GM19468 (cell line): ENCODE results near the gene ZDHHC11B.
"Not testable (repeated sequence)": the region's sequence is repeated elsewhere in the genome, so short reads cannot be mapped to it uniquely, and the experiment has no call there.

Source experiments
- ATAC-seq: cut with Tn5 transposase; IDR thresholded peaks from one replicate; pipeline ENCODE4 v1.9.1; 2021; ENCODE audit warnings: mild to moderate bottlenecking, moderate library complexity, moderate number of reproducible peaks; ENCODE audit not compliant: unreplicated experiment; ENCODE audit errors: extremely low read depth

The ZDHHC11B gene, protein sequence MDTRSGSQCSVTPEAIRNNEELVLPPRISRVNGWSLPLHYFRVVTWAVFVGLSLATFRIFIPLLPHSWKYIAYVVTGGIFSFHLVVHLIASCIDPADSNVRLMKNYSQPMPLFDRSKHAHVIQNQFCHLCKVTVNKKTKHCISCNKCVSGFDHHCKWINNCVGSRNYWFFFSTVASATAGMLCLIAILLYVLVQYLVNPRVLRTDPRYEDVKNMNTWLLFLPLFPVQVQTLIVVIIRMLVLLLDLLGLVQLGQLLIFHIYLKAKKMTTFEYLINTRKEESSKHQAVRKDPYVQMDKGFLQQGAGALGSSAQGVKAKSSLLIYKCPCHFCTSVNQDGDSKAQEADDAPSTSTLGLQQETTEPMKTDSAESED

DNA sequence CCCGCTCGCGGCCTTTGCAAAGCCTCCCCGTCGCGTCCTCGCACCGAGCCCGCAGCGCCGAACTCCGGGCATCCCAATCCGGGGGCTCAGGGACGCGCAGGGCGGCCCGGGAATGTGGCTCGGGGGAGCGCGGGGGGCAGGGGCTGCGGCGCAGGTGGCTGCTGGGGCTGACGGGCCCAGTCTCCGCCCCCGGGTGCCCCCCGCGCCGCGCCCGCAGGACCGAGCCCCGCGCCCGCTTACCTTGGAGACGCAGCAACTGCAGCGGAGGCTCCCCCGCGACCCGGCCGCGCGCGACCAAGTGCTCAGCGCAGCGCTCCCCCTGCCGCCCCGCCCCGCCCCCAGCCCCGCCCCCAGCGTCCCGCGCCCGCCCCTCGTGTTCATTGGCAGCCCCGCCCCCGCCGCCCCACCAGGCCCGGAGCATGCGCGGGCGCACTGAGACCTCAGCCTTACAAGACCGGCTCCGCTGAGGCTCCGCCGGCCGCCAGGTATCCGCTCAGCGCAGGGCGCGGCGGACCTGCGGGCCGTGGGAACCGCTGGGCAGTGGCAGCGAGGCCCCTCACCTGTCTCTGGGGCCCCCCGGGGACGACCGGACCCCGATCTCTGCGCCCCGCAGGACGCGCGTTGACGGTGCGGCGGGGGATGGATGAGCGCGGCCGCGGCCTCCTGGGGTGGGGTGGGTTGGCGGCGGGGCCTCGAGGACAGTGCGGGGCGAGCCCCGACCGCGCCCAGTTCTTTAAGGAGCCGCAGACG is at the start of gene ZDHHC11B:
Gene ZDHHC11B, minus strand, starts transcription at position 302 of the 750 bp plus-strand sequence. CDS start 17,810 bp downstream, outside the sequence.
- peak; percentile 40 for ATAC-seq

DNA sequence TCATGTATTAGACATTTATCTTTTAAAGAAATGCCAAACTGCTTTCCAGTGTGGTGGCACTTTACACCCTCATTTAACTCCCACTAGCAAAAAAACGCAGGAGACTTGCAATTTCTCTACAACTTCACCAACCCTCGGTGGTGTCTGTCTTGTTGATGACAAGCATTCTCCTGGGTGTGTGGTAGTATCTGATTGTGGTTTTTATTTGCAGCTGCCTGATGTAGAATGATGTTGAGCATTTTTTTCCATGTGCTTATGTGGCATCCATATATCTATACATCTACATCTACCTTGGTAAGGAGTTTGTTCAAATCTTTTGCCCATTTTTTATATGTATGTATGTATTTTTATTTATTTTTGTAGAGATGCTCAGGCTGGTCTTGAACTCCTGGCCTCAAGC is 49.5 kb upstream of the ZDHHC11B start:
- not testable (repeated sequence) for ATAC-seq

DNA sequence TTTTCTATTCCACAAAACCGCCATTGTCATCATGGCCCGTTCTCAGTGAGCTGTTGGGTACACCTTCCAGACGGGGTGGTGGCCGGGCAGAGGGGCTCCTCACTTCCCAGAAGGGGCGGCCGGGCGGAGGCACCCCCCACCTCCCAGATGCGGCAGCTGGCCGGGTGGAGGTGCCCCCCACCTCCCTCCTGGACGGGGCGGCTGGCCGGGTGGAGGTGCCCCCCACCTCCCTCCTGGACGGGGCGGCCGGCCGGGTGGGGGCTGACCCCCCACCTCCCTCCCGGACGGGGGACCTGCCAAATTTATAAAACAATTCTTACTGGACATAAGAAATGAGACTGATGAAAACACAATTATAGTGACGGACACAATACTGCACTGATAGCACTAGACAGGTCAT is 43.7 kb upstream of the ZDHHC11B start:
- ATAC-seq: not testable (repeated sequence)

DNA sequence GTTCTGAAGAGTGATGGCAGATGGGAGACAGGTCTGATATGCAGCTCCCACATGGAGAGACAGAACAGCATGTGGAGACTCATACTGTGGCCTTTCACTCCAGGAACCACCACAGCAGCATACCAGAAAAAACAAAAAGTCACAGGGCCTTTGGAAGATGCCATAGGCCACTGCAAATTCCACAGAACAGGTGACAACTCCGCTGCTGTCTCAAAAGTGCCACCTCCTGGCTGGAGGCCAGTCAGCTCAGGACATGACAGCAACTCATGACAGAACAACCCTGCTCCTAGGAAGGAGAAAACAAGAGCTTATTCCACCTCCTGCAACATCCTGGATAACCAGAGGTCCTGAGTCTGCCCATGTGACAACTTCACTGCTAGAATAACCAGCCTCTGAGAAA is 41.0 kb upstream of the ZDHHC11B start:
- ATAC-seq: not testable (repeated sequence)

DNA sequence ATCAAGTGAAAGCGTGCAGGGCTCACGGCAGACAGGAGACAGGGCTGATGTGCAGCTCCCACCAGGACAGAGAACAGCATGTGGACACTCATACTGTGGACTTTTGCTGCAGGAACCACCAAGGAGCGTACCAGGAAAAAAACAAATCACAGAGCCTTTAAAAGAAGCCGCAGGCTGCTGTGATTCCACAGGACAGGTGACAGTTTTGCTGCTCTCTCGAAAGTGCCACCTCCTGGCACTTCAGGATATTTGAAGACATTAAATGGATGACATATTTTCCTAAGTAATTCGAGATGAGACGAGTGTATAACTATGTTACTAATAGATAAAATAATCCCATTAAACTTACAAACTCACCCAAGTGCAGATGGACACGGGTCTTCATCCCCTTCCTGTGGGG is 37.0 kb upstream of the ZDHHC11B start:
- no peak for ATAC-seq

DNA sequence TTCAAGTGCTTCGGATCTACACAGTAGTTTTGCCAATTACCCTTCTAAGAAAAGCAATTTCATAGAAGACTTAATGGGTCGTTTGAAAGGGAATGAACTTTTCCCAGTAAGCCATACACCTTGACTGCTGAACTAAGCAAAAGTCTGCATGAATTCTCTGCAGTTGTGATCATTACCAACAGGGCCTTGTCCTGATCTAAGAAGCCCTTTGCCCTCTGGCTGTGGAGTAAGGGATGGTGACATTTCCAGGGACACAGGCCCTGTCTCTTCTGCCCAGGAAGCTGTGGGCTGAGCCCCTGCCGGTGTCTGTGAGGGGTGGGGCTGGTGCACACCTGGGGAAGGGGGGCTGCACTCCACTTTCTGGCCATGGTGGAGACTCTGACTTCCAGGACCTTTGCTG is 35.7 kb upstream of the ZDHHC11B start:
- no peak for ATAC-seq

DNA sequence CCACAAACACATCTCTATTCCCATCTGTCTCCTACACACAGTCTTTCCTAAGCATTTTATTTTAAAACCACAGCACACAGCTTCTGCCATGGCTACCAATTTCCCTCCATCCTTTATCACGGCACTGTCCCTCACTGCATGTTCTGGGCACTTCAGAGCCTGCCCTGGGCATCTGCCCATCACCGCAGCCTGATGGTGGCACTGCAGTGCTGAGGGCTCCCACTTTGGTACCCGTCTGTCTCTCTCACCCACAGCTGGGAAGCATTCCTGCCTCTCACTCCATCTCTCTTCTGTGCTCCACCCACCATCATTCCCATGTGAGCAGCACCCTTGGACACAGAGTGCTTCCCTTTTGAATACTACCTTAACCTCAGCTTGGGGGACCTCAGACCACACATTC is 34.5 kb upstream of the ZDHHC11B start:
- no peak for ATAC-seq

DNA sequence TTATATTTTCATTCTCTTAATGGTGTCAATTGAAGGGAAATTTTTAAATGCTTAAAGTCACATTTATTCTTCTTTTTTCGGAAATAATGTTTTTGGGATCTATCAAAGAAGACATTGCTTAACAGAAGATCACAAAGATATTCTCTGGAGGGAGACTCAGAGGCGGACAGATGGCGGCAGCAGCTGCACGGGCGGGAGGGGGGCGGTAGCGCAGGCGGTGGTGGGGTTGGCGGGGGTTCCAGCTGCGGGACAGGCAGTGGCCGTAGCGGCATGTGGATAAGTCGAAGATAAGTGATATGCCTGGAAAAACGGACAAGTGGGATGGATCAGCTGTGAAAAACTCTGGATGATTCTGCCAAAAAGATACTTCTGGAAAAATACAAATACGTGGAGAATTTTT is 31.6 kb upstream of the ZDHHC11B start:
- no peak for ATAC-seq

DNA sequence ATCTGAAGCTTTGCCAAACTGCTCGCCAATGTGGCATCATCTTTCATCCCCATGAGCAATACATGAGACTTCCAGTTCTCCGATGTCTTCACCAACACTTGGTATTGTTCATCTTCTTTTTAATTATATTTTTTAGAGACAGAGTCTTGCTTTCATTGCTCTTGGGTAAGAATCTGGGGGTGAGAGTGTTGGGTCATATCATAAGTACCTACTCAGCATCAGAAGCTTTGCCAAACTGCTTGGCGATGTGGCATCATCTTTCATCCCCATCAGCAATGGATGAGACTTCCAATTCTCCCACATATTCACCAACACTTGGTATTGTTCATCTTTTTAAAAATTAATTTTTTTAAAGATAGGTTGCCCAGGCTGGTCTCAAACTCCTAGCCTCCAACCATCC is 30.9 kb upstream of the ZDHHC11B start:
- no peak for ATAC-seq

DNA sequence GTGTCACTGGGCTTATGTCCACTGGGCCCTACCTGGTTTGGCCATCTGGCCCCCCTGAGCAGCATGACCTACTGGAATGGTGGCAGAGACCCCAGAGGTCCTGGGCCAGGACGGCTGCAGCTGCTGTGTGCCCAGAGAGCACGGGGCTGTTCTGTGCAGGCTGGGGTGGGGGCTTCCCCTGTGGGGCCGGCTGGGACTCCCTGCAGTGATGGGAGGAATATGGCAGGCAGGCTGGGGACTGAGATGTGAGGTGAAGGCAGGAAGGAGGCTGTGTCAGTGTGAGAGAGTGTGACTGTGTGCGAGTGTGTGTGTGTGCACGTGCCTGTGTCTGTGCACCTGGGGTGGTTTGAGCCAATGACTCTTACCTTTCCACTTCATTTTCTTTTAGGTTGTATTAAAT is 29.0 kb upstream of the ZDHHC11B start:
- not testable (repeated sequence) for ATAC-seq

DNA sequence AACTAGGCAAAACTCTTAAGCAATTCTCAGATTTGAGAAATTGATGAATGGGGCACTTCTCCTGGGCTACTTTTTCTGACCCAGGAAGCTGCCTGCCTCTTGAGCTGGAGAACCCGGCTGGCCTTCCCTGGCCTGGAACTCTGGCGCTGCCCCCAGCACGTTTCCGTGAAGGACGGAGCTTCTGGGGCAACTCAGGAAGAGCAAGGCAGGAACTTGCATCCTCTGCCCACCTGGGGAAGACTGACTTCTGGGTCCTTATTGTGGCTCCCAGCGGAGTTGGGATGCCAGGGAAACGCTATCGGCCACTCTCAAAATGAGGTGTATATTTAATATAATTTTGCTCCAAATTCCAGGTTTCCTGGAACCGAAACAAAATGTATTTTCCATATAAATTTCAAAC is 26.9 kb upstream of the ZDHHC11B start:
- ATAC-seq: not testable (repeated sequence)

DNA sequence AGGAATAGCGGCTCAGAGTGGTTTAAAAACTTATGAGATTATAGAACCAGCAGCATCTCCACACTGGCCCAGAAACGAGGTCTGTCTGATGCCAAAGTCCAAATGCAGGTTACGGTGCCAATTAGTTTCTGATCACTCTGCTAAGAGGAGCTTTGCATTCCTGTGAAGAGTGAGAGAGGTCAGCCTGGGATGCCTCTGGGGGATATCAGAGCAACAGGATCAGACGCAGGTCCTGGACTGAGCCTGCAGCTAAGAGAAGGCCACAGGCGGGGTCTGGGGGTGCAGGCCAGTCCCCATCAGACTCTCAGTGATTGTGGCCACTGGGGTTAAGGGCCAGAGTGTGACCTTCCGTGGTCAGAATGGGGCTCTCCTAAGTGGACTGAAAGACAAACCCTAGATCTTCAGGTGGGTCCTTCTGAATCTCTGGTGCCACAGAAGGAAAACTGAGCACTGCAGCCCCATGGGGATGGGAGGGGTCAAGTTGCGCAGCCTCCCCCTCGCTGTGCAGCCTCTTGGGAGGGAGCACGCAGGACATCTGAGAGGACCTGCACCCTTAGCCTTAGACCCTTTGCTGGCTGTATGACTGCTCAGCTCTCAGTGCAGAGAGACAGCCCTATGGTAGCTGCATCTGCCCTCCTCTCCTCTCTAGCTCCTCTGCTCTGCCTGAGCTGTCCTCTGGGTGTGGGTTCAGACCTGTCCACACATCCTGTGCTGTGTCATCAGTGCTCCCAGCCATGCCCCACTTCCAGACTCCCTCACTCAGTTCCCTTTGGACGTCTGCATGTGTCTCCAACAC is 23.4 kb upstream of the ZDHHC11B start:
- not testable (repeated sequence) for ATAC-seq

DNA sequence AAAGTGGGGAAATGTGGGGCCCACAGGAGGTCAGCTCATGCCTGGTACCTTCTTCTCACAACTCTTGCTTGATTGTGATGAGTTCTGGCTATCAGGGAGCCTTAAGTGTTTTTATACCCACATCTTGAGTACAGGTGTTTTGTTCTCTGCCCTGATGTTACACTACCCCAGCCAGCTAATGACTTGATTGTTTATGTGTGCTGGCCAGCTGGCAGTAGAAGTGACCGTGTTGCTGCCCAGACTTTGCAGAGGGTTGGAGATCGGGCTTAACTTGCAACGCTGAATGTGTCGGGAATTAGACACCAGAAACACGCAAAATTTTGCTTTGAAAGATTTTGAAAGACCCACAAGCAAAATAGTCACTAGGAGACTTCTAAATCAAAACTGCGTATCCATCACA is 16.9 kb upstream of the ZDHHC11B start:
- no peak for ATAC-seq

DNA sequence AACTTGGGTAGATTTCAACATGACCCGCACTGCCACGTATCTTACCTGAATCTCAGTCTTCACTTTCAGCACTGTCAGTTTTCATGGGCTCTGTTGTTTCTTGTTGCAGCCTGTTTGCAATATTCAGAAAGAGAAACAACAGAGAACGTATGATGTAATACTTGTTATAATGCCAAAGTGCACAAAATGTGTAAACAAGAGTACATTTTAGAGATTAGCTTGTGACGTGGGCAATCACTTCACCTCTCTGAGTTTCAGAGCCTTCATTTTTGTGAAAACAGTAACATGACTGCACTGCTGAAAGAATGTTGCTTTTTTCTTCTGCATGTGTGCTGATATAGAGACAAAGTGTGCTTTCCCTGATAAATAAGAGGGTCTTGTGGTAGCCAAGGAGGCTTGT is 16.5 kb upstream of the ZDHHC11B start:
- not testable (repeated sequence) for ATAC-seq

DNA sequence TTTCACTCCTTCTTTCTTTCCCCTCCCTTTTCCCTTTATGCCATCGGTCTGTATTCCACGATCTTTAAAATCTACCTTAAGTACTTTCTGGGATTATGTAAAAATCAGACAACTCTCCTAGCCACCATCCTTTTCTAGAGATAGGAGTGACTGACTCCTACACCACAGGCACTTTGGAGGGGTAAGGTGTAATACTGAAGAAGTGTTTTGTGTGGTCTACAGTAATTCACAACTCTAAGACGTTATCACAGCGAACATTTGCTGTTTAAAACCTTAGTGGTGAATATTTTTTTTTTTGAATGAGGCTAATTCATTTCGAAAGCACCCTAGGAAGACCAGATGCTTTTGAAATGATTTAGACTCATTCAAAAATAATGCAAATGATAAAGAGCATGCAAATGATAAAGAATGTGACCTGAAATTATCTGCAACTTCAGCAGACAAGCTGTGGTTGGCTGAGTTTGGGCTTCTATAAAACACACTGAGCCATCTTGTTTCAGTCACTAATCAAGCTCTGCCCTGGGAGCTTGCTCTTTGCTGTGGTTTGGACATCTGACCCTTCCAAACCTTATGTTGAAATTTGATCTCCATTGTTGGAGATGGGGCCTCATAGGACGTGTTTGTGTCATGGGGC is 14.1 kb upstream of the ZDHHC11B start:
- not testable (repeated sequence) for ATAC-seq

DNA sequence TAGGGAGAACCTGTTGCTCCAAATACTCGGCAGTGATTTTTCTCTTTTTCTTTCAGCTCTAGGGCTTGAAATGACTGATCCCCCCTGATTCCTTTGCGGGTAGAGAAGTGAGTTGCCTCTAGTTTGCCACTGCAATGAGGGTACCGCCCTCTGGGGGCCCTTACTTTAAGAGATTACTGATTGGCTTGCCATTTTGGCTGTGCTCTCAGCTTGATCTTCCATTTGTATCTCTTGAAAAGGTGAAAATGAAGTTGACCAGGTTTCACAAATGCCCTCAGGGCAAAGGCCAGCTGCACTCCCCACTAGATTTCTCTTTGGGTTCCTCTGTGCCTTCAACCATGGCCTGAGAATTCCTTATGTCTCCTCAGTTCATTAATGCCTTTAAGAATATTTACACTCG is 13.5 kb upstream of the ZDHHC11B start:
- not testable (repeated sequence) for ATAC-seq

DNA sequence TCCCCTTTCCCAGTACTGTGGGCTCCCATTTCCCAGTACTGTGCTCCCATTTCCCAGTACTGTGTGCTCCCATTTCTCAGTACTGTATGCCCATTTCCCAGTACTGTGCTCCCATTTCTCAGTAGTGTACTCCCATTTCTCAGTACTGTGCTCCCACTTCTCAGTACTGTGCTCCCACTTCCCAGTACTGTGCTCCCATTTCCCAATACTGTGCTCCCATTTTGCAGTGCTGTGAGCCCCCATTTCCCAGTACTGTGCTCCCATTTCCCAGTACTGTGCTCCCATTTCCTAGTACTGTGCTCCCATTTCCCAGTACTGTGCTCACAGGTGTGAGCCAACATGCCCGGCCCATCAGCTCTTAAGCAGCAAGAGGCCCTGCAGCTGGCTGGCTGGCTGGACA is 11.3 kb upstream of the ZDHHC11B start:
- not testable (repeated sequence) for ATAC-seq

DNA sequence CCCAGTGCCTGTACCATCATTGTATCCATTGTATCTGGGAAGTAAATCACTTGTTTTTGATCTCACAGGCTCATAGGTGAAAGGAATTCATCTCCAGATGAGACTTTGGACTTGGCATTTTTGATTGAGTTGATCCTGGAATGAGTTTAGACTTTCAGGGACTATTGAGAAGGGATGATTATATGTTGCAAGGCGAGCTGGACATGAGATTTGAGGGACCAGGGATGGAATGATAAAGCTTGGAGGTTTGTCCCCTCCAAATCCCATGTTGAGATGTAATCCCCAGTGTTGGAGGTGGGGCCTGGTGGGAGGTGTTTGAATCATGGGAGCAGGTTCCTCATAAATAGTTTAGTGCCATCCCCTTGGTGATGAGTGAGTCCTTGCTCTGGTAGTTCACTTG is 10.4 kb upstream of the ZDHHC11B start:
- ATAC-seq: not testable (repeated sequence)

DNA sequence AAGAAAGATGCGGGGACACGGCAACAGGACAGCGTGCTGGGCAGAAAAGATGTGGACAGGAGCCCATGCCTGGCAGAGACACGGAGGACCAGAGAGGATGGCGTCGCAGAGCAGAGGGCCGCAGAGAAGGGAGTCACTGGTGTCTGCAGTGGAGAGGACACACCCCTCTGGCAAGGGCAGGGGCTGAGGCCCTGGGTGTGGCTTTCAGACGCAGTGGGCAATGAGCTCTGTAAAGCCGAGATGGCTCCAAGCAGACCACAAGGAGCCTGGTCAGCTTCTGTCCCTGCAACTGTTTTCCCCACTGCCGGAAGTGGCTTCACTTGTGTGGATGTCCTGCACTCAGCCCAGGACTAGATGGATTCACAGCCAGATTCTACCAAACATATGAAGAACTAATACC is 4.2 kb upstream of the ZDHHC11B start:
- not testable (repeated sequence) for ATAC-seq

DNA sequence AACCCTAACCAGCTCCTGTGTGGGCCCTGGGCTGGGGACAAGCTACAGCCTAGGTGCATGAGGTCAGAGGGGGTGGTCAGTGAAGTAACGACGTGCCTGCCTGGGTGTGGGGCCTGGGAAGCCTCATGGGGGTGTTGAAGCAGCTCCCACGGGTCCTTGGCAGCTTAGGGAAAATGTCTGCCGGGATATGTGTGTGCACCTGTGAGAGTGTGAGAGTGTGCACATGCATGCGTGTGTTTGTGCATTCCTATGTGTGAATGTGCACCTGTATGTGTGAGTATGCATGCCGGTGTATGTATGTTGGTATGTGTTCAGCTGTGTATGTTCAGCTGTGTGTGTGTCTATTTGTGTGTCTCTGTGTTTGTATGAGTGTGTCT is 3.3 kb upstream of the ZDHHC11B start:
- not testable (repeated sequence) for ATAC-seq
